ENCODE measurements around the gene SLC29A2.

Gene SLC29A2

DNA sequence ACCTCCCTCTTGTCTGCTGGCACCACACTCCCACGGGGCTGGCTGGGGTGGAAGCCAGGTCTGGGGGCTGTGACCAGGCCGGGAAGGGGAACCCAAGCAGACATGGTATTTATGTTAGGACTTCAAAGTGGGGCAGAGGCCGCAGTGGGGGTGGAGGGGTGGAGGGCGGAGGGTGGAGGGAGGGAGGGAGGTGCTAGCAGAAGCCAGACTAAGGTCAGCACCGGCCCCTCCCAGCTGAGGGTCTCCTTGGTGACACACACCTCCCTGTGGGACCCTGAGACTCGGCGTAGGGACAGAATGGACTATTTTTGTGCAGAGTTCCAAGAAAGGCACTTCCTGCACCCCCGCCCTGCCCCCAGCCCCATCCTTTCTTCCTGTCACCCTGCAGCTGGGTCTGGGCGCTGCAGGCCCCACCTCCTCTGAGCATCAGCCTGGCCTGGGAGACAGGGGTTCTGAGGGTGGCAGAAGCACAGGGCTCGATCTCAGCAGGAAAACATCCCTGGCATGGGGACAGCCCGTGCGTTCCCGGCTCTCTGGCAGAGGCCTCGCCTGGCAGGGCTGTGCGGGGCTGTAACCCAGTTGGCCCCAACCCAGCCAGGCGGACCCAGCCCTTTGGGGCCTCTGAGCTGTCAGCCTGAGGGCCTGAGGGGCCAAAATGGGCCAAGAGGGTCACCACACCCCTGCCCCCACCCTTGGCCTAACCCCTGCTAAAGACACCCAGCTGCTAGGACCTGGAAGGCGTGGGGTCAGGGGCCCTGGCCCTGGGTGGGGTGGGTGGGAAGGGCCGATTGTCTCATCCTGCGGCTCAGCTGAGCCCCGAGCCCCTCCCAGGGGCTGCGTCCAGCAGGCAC, 45.1 kb downstream of the SLC29A2 start:
- TF ChIP-seq ISL1 (CRISPR knock-in tag; IDR thresholded peaks at IDR 0.05) (no peak), SNAI2 (CRISPR knock-in tag; IDR thresholded peaks at IDR 0.05) (no peak), RARB (CRISPR knock-in tag; IDR thresholded peaks at IDR 0.05) (no peak), TOX (CRISPR knock-in tag; IDR thresholded peaks at IDR 0.05; ENCODE audit: borderline replicate concordance) (no peak), CSDC2 (CRISPR knock-in tag; IDR thresholded peaks at IDR 0.05) (no peak), POU6F1 (CRISPR knock-in tag; IDR thresholded peaks at IDR 0.05; ENCODE audit: borderline replicate concordance, low read depth) (no peak), PPARA (CRISPR knock-in tag; IDR thresholded peaks at IDR 0.05; ENCODE audit: borderline replicate concordance) (no peak), ZFP30 (CRISPR knock-in tag; IDR thresholded peaks at IDR 0.05) (no peak), ARNTL (CRISPR knock-in tag; IDR thresholded peaks at IDR 0.05; ENCODE audit: borderline replicate concordance, low read depth) (no peak)
- TF ChIP-seq, protein P1, sequence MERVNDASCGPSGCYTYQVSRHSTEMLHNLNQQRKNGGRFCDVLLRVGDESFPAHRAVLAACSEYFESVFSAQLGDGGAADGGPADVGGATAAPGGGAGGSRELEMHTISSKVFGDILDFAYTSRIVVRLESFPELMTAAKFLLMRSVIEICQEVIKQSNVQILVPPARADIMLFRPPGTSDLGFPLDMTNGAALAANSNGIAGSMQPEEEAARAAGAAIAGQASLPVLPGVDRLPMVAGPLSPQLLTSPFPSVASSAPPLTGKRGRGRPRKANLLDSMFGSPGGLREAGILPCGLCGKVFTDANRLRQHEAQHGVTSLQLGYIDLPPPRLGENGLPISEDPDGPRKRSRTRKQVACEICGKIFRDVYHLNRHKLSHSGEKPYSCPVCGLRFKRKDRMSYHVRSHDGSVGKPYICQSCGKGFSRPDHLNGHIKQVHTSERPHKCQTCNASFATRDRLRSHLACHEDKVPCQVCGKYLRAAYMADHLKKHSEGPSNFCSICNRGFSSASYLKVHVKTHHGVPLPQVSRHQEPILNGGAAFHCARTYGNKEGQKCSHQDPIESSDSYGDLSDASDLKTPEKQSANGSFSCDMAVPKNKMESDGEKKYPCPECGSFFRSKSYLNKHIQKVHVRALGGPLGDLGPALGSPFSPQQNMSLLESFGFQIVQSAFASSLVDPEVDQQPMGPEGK (CRISPR knock-in tag; IDR thresholded peaks at IDR 0.05; ENCODE audit: borderline replicate concordance) = no peak
- TF ChIP-seq, protein P2, sequence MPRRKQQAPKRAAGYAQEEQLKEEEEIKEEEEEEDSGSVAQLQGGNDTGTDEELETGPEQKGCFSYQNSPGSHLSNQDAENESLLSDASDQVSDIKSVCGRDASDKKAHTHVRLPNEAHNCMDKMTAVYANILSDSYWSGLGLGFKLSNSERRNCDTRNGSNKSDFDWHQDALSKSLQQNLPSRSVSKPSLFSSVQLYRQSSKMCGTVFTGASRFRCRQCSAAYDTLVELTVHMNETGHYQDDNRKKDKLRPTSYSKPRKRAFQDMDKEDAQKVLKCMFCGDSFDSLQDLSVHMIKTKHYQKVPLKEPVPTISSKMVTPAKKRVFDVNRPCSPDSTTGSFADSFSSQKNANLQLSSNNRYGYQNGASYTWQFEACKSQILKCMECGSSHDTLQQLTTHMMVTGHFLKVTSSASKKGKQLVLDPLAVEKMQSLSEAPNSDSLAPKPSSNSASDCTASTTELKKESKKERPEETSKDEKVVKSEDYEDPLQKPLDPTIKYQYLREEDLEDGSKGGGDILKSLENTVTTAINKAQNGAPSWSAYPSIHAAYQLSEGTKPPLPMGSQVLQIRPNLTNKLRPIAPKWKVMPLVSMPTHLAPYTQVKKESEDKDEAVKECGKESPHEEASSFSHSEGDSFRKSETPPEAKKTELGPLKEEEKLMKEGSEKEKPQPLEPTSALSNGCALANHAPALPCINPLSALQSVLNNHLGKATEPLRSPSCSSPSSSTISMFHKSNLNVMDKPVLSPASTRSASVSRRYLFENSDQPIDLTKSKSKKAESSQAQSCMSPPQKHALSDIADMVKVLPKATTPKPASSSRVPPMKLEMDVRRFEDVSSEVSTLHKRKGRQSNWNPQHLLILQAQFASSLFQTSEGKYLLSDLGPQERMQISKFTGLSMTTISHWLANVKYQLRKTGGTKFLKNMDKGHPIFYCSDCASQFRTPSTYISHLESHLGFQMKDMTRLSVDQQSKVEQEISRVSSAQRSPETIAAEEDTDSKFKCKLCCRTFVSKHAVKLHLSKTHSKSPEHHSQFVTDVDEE (CRISPR knock-in tag; IDR thresholded peaks at IDR 0.05) = no peak
- peak; percentile 62 for ATAC-seq

GRCh38 chr11:66325263-66325671, 46.3 kb downstream of the SLC29A2 start:
- ATAC-seq = no peak
- TF ChIP-seq CREB5 (CRISPR knock-in tag; IDR thresholded peaks at IDR 0.05; ENCODE audit: low read depth) (no peak), ZC3H10 (CRISPR knock-in tag; IDR thresholded peaks at IDR 0.05) (no peak), ZNF565 (CRISPR knock-in tag; conservative IDR thresholded peaks at IDR 0.05; ENCODE audit: low read depth) (no peak), ARNTL (CRISPR knock-in tag; IDR thresholded peaks at IDR 0.05; ENCODE audit: borderline replicate concordance, low read depth) (no peak), CSRNP3 (CRISPR knock-in tag; IDR thresholded peaks at IDR 0.05) (no peak), POU6F1 (CRISPR knock-in tag; IDR thresholded peaks at IDR 0.05; ENCODE audit: borderline replicate concordance, low read depth) (no peak), CSDC2 (CRISPR knock-in tag; IDR thresholded peaks at IDR 0.05) (no peak), ESRRG (CRISPR knock-in tag; IDR thresholded peaks at IDR 0.05) (no peak), ZNF8 (CRISPR knock-in tag; IDR thresholded peaks at IDR 0.05) (no peak), GLIS3 (CRISPR knock-in tag; IDR thresholded peaks at IDR 0.05) (no peak), TOX (CRISPR knock-in tag; IDR thresholded peaks at IDR 0.05; ENCODE audit: borderline replicate concordance) (no peak)
- TF ChIP-seq, protein P1 (CRISPR knock-in tag; IDR thresholded peaks at IDR 0.05; ENCODE audit: borderline replicate concordance) = no peak
- TF ChIP-seq, protein P2 (CRISPR knock-in tag; IDR thresholded peaks at IDR 0.05) = no peak
